Activated B cell treated with CpG ODN at 0.5 μM for 24 hours (primary cell): ENCODE measurements around the gene MAP6. TPM values are rescaled to one million over a fixed set of nuclear protein-coding genes. Genes with fewer than 3 reads are reported as not detected.

ENCODE experiments used
- ATAC-seq: fragments of 200-7000 bp; cut with Tn5 transposase; one replicate; pipeline ENCODE4 v1.10.0; 2021; ENCODE audit warnings: low read depth, mild to moderate bottlenecking, moderate library complexity
- CTCF ChIA-PET: fragments of 350-600 bp; sonication (Branson Sonifier 250); formaldehyde crosslinking; loops from one replicate; lab custom pipeline; 2021; ENCODE audit warnings: antibody characterized with exemption; lab: Charles Lee
- POLR2A ChIA-PET: fragments of 350-600 bp; sonication (Branson Sonifier 250); formaldehyde crosslinking; loops from one replicate; lab custom pipeline; 2021; ENCODE audit warnings: antibody characterized with exemption; lab: Charles Lee
- DNase-seq: peaks from one replicate; pipeline ENCODE4 v3.0.0; 2022
- H3K27ac Mint-ChIP-seq: one replicate; pipeline ENCODE4 v1.8.0; 2020; ENCODE audit warnings: mixed read lengths
- H3K27me3 Mint-ChIP-seq: one replicate; pipeline ENCODE4 v1.8.0; 2021; ENCODE audit warnings: mixed read lengths
- H3K36me3 Mint-ChIP-seq: one replicate; pipeline ENCODE4 v1.8.0; 2021; ENCODE audit warnings: low read depth, mixed read lengths
- H3K4me1 Mint-ChIP-seq: one replicate; pipeline ENCODE4 v1.8.0; 2021; ENCODE audit warnings: mixed read lengths
- H3K4me3 Mint-ChIP-seq: one replicate; pipeline ENCODE4 v1.8.0; 2020; ENCODE audit warnings: mild to moderate bottlenecking, mixed read lengths
- H3K9me3 Mint-ChIP-seq: one replicate; pipeline ENCODE4 v1.8.0; 2020; ENCODE audit warnings: mixed read lengths
- intact Hi-C: fragments of 100-400 bp; cut with micrococcal nuclease; formaldehyde crosslinking; loops from one replicate; pipeline ENCODE4 v1.15.1; 2024
- total RNA-seq: library from RNA; stranded (reverse); gene quantifications from 2 replicates; pipeline ENCODE4 v1.2.3, GENCODE V29; 2022
- TF ChIP-seq, protein P1 (sequence below): fragments of 200-600 bp; IDR thresholded peaks from one replicate; pipeline ENCODE4 v1.8.0; 2022; ENCODE audit warnings: antibody characterized with exemption, mild to moderate bottlenecking

The MAP6 gene
- total RNA-seq, 1 donor from 2014 or later, result 0.40 TPM

DNA sequence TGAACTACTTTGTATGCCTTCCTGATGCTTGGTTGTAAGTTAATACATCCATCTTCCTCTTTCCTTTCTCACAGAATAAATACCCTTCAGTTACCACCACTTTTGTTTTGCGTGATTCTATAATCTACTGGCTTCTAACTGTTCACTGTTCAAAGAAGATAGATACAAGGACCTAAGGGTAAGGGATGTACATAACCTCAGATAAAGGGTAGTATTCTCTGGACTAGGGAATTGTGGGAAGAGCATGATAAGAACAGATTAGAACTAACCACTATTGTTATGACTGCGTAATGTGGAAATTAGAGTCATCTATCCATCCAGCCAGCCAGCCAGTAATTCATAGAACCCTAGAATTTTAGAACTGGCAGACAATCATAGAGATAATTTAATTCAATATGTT is 36.4 kb downstream of the MAP6 start:
- Mint-ChIP-seq H3K4me1 (no peaks in the 10 kb centered on the region), H3K36me3 (no peaks in the 10 kb centered on the region), H3K4me3 (no peak overlapping the region), H3K9me3 (no peaks in the 10 kb centered on the region), H3K27ac (no peak overlapping the region), H3K27me3 (peaks cover 34% of the 10 kb centered on the region)
- no peak for DNase-seq
- ATAC-seq, result no peak
- CTCF ChIA-PET, result no interaction called here
- TF ChIP-seq, protein P1, sequence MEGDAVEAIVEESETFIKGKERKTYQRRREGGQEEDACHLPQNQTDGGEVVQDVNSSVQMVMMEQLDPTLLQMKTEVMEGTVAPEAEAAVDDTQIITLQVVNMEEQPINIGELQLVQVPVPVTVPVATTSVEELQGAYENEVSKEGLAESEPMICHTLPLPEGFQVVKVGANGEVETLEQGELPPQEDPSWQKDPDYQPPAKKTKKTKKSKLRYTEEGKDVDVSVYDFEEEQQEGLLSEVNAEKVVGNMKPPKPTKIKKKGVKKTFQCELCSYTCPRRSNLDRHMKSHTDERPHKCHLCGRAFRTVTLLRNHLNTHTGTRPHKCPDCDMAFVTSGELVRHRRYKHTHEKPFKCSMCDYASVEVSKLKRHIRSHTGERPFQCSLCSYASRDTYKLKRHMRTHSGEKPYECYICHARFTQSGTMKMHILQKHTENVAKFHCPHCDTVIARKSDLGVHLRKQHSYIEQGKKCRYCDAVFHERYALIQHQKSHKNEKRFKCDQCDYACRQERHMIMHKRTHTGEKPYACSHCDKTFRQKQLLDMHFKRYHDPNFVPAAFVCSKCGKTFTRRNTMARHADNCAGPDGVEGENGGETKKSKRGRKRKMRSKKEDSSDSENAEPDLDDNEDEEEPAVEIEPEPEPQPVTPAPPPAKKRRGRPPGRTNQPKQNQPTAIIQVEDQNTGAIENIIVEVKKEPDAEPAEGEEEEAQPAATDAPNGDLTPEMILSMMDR, result no peak
- POLR2A ChIA-PET, result interaction anchor here (0.7 kb wide), 1 partner anchor 18 kb away, joined by 3 read pairs; no protein-coding TSS in a partner anchor
- intact Hi-C loops, result no loop called here

DNA sequence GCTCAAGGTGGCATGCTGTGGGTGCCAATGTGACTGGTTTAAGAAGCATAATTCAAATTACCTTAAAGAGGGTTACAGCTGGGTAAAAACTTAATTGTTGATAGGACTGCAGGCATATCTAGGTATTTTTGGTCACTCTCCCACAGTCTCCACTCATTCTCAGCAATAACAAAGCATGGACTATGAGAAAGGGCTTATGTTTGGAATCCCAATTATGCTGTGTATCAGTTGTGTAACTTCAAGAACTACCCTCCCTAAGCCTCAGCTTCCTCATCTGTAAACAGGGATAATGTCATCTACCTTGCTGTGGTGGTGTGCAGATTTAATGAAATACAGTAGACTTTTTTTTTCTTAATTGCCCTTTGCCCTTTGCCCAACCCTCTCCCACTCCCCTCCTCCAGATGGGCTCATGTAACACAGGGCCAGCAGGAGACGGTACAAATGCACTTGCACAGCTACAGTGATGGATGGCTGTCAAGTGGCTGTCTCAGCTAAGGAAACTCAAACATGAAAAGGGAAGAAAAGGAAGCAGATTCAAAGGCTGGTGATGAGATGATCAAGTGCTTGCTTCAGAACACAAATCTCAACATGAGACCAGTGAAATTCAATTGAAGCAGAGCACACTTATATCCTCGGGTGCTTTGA is 37.6 kb downstream of the MAP6 start:
- intact Hi-C loops, result no loop called here

DNA sequence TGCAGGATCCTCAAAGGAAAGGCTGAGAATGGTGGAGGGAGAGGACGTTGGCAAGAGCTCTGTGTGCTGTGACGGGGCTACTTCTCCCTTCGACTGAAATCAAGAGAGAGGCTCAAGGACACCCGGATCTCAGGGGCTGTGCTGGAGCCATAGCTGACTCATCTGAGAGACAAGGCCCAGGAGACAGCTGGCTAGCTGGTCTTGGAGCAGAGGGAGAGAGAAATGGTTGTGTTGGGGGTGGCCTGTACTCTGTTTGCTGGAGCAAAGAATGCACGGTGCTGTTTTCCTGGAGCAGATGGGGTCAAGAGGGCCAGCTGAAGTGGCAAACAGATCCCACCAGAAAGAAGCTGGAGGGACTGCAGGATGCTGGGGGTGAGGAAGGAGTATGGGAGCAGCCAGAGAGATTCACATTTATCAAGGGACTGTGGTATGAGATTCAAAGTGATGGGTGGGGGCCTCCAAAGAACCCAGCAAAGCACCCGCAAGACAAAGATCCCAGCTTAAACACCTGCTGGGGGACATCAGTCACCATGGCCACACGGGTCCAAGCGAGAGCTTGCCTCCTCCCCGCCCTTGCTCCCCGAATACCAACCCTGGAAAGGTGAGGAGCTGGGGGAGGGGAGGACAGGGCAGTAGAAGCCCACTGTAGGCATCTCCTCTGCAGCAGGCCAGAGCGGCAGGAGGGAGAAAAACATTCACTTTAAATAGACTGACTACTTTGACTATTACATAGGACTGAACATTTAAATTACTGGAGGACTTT is 40.8 kb downstream of the MAP6 start:
- CTCF ChIA-PET, result no interaction called here
- no peaks in the 10 kb centered on the region for H3K9me3 Mint-ChIP-seq
- ATAC-seq, result no peak

More for the DNA sequence above, 37.6 kb downstream of the MAP6 start:
- peaks cover 30% of the 10 kb centered on the region for H3K27me3 Mint-ChIP-seq
- CTCF ChIA-PET, result no interaction called here
- H3K9me3 Mint-ChIP-seq, result no peaks in the 10 kb centered on the region
- TF ChIP-seq, protein P1, result no peak
- no peak overlapping the region for H3K4me3 Mint-ChIP-seq
- H3K27ac Mint-ChIP-seq, result no peak overlapping the region
- DNase-seq, result no peak
- H3K4me1 Mint-ChIP-seq, result no peaks in the 10 kb centered on the region
- no peak for ATAC-seq
- POLR2A ChIA-PET, result no interaction called here
- no peaks in the 10 kb centered on the region for H3K36me3 Mint-ChIP-seq

DNA sequence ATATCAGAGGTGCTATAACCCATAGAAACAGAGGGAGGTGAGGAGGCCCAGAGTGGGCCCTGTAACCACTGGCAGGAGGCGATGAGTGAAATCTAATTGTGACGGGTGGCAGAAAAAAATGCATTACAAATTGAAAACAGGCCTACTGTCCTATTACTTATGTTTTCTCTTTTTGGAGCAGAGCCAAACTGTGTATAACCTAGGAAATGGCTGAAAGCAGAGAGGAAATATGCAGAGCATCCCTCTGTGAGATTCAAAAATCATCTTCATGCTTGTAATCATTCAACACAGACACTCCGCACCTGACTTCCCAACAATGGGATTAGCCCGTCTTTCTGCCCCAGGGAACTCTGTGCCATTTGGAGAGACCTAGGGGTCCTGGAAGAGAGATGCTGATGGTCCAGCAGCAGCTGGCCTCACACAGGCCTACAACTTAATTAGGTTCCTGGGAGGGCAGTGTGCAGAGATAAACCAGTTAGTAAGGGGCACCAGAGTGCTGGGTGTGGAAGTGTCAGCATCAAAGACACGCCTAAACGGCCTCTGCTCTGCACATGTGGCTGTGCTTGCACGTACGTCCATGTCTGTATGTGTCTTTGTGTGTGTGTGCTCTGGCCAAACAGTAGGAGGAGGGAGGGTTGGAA is 41.8 kb downstream of the MAP6 start:
- DNase-seq (no peak), ATAC-seq (no peak)
- Mint-ChIP-seq H3K36me3 (no peaks in the 10 kb centered on the region), H3K27ac (no peak overlapping the region), H3K27me3 (peaks cover 15% of the 10 kb centered on the region), H3K4me3 (no peak overlapping the region), H3K9me3 (no peaks in the 10 kb centered on the region), H3K4me1 (no peaks in the 10 kb centered on the region)
- POLR2A ChIA-PET, result interaction anchor here (1.1 kb wide), 1 partner anchor 1043 kb away, joined by 3 read pairs; no protein-coding TSS in a partner anchor
- TF ChIP-seq, protein P1, result no peak
- intact Hi-C loops, result no loop called here
- CTCF ChIA-PET, result no interaction called here

More for the DNA sequence above, 40.8 kb downstream of the MAP6 start:
- TF ChIP-seq, protein P1, result no peak
- intact Hi-C loops, result no loop called here
- Mint-ChIP-seq H3K36me3 (no peaks in the 10 kb centered on the region), H3K4me3 (no peak overlapping the region), H3K4me1 (no peaks in the 10 kb centered on the region), H3K27me3 (peaks cover 20% of the 10 kb centered on the region), H3K27ac (no peak overlapping the region)
- DNase-seq, result no peak
- POLR2A ChIA-PET, result interaction anchor here (0.5 to 1.1 kb wide), 2 partner anchors 44 to 1042 kb away, joined by 3 to 4 read pairs; no protein-coding TSS in a partner anchor
